Activated naive CD8-positive, alpha-beta T cell treated with anti-CD3 and anti-CD28 coated beads, Interleukin-2, amount 10 ng/mL, durations not matched to agents 7 days and 5 days (primary cell): ENCODE measurements around the gene MXRA7. TPM values are rescaled to one million over a fixed set of nuclear protein-coding genes. Genes with fewer than 3 reads are reported as not detected.

Source experiments
- ATAC-seq: fragments of 150-1000 bp; cut with Tn5 transposase; one replicate; pipeline ENCODE4 v1.10.0; 2021; ENCODE audit warnings: low read depth, moderate library complexity
- POLR2A ChIA-PET: fragments of 350-600 bp; sonication (Branson Sonifier 250); formaldehyde crosslinking; loops from one replicate; lab custom pipeline; 2021; ENCODE audit warnings: antibody characterized with exemption; lab: Charles Lee
- DNase-seq: peaks from one replicate; pipeline ENCODE4 v3.0.0; 2021
- H3K27ac Mint-ChIP-seq: one replicate; pipeline ENCODE4 v1.8.0; 2022; ENCODE audit warnings: mild to moderate bottlenecking, mixed read lengths
- H3K27me3 Mint-ChIP-seq: one replicate; pipeline ENCODE4 v1.8.0; 2022; ENCODE audit warnings: mild to moderate bottlenecking, moderate library complexity, mixed read lengths
- H3K36me3 Mint-ChIP-seq: one replicate; pipeline ENCODE4 v1.8.0; 2021; ENCODE audit warnings: mild to moderate bottlenecking, mixed read lengths
- H3K4me1 Mint-ChIP-seq: one replicate; pipeline ENCODE4 v1.8.0; 2021; ENCODE audit warnings: mixed read lengths
- H3K4me3 Mint-ChIP-seq: one replicate; pipeline ENCODE4 v1.8.0; 2022; ENCODE audit warnings: mild to moderate bottlenecking, moderate library complexity, mixed read lengths
- H3K9me3 Mint-ChIP-seq: one replicate; pipeline ENCODE4 v1.8.0; 2021; ENCODE audit warnings: mixed read lengths
- total RNA-seq, 2 experiments: library from RNA; stranded (reverse); gene quantifications; one replicate each; pipeline ENCODE4 v1.2.3, GENCODE V29; 2021

The MXRA7 gene
- total RNA-seq, 2 experiments from 2014 or later = 34.4 to 37.2 TPM

DNA sequence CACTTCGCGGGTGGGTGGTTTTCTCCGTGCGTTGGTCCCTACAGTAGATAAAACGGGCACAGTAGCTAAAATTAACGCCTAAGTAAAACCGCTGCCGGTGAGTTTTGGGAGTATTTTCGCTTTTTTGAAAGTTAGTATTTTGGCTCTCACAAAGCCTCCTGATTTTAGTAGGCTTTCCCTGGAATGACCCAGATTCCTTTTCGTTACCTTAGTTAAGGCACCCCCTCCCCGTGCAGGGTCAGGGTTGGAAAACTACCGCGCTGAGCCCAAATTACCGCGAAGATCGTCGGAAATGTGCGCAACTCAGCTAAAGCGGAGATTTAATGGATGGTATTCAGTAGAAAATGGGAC lies 38.9 kb downstream of the MXRA7 start:
- Mint-ChIP-seq H3K4me1 (peaks cover 32% of the 10 kb centered on the region), H3K27me3 (peaks cover 2% of the 10 kb centered on the region), H3K4me3 (peak overlapping the region; percentile 89), H3K9me3 (no peaks in the 10 kb centered on the region), H3K36me3 (peaks cover 2% of the 10 kb centered on the region), H3K27ac (peak overlapping the region; percentile 96)
- DNase-seq (no peak), ATAC-seq (no peak)
- POLR2A ChIA-PET = interaction anchor here (0.7 to 2.1 kb wide), 15 partner anchors 10 to 1459 kb away, joined by 3 to 22 read pairs (median 4); partner anchors contain the start of genes JMJD6, METTL23, MFSD11 and TMC8

DNA sequence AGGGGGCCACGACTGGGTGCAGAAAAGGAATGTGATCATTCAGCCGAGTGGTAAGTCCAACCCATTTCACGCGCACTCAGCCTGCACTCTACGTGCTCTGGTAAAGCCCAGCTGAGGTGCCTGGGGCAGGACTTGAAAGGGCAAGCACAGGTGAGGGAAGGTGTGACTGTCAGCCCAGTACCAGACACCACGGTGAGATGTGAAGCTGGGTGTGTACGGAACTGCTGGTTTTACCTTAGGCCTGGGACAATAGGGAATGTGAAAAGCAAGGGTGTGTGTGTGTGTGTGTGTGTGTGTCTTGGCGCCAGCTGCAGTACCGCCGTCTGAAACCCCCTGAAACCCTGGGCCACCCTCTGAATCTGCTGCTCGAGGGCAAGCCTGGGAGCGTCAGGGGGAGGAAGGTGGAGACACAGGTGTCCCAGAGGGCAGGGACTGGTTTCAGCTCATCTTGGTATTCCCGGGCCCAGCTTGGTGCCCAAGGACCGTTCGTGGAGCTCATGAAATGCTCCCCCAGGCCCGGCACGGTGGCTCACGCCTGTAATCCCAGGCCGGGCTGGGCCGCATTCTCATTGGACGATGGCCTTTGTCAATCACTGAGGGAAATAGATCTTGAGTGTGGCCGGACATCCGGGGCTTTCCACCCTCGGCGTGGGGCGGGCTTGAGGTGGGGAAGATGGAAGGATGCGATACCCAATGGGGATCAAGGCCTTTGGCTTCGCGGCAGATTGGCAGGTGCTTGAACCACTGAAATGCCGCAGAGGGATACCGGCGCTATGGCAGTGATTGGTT lies 39.4 kb downstream of the MXRA7 start:
- POLR2A ChIA-PET = interaction anchor here (0.6 to 2.1 kb wide), 16 partner anchors 10 to 1459 kb away, joined by 3 to 22 read pairs (median 4); partner anchors contain the start of genes JMJD6, METTL23, MFSD11 and TMC8
- Mint-ChIP-seq H3K36me3 (peaks cover 2% of the 10 kb centered on the region), H3K27ac (peak overlapping the region; percentile 96), H3K4me1 (peaks cover 32% of the 10 kb centered on the region), H3K4me3 (peak overlapping the region; percentile 89), H3K27me3 (peaks cover 2% of the 10 kb centered on the region), H3K9me3 (no peaks in the 10 kb centered on the region)
- DNase-seq (peak; percentile 97), ATAC-seq (peak; percentile 99)

DNA sequence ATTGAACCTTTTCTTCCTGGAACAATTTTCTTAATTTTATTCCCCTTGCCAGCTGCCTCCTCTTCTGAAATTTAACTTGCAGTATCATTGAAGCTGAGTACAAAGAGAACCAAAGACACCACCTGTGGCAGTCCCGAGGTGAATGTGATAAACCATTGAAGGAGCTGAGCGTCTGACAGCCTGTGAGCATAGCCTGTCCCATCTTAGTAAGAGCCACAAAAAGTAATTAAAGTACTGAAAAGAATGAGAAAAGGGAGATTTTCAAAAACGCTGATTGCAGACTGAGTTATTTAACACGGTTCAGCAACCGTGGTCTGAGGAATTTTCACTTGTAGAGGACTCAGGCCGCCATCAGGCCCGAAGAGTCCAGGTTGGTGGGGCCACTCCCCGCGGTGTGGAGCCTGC lies 40.0 kb downstream of the MXRA7 start:
- Mint-ChIP-seq H3K27ac (peak overlapping the region; percentile 96), H3K9me3 (no peaks in the 10 kb centered on the region), H3K4me3 (peak overlapping the region; percentile 89), H3K4me1 (peaks cover 32% of the 10 kb centered on the region), H3K36me3 (peaks cover 2% of the 10 kb centered on the region), H3K27me3 (peaks cover 2% of the 10 kb centered on the region)
- no peak for ATAC-seq
- no peak for DNase-seq
- POLR2A ChIA-PET = interaction anchor here (0.6 to 2.1 kb wide), 9 partner anchors 9 to 463 kb away, joined by 3 to 22 read pairs (median 6); partner anchors contain the start of genes JMJD6 and METTL23

DNA sequence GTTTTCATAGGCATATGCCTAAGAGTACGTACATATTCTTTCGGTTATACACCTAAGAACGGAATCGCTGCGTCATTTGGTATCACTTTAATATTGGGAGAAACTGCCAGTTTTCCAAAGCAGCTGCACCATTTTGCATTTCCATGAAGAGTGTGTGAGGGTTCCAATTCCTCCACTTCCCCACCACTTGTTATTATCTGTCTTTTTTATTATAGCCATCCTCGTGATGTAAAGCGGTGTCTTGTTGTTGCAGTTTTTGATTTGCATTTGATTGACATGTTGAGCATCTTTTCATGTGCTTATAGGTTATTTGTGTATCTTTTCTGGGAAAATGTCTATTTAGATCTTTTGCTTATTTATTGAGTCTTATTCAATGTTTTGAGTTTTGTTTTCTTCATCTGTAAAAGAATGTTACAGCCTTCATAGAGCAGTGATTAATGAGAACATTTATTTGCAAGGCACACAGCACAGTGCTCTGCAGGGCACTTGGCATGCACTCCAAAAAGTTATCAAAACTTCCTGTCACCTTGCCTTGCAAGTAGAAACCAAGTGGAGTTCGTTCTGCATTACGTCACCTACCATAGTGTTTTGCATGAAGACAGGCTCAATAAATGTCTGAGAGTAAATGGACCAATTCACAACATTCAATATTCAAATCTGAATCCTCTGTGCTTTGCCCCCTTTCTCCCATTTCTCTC lies 40.6 kb downstream of the MXRA7 start:
- no peak for DNase-seq

DNA sequence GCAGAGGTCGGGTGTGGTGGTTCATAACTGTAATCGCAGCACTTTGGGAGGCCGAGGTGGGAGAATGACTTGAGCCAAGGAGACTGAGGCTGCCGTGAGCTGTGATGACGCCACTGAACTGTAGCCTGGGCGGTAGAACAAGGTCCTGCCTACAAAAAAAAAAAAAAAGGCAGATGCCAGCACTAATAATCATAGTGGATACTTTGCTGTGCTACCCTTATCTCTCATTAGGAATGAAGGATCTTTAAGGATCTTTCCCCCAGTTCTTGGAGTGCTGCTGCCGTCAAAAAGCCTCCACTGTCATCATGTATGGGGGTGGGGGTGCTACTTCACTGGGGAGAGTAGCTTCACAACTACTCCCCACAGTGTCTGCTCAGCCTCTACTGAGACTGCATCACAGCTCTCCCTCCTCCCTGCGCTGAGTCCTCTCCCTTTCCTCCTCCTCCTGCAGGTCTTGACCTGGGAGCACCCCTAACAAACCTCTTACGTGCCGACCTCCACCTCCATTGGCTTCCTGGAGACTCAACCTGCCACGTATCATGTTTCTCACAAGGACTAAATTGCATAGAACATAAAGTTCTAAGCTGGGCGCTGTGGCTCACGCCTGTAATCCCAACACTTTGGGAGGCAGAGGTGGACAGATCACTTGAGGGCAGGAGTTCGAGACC lies 42.8 kb downstream of the MXRA7 start:
- Mint-ChIP-seq H3K27me3 (peaks cover 11% of the 10 kb centered on the region), H3K36me3 (peaks cover 2% of the 10 kb centered on the region), H3K27ac (no peak overlapping the region), H3K4me1 (peaks cover 25% of the 10 kb centered on the region), H3K9me3 (no peaks in the 10 kb centered on the region), H3K4me3 (no peak overlapping the region)
- ATAC-seq (no peak), DNase-seq (no peak)
- POLR2A ChIA-PET = interaction anchor here (0.6 kb wide), 1 partner anchor 9 kb away, joined by 4 read pairs; no protein-coding TSS in a partner anchor

More for the DNA sequence above, 40.6 kb downstream of the MXRA7 start:
- no peak for ATAC-seq
- POLR2A ChIA-PET = interaction anchor here (0.6 kb wide), 1 partner anchor 155 kb away, joined by 3 read pairs; no protein-coding TSS in a partner anchor
- peaks cover 2% of the 10 kb centered on the region for H3K36me3 Mint-ChIP-seq
- peak overlapping the region; percentile 96 for H3K27ac Mint-ChIP-seq
- peaks cover 32% of the 10 kb centered on the region for H3K4me1 Mint-ChIP-seq
- peaks cover 2% of the 10 kb centered on the region for H3K27me3 Mint-ChIP-seq
- H3K9me3 Mint-ChIP-seq = no peaks in the 10 kb centered on the region
- H3K4me3 Mint-ChIP-seq = peak overlapping the region; percentile 89

DNA sequence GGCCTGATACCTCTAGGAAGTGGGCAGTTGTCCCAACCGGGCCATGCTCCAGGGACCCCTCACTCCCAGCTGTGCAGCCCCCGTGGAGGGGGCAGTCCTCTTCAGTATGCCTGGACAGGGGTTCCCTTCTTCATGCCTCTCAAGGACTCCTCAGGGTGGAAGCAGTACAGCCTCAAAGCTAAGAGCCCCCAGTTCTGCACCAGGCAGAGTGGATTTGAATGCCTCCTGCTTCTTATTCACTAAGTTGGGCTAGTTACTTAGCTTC lies 43.3 kb downstream of the MXRA7 start:
- peaks cover 11% of the 10 kb centered on the region for H3K27me3 Mint-ChIP-seq
- H3K4me3 Mint-ChIP-seq = no peak overlapping the region
- DNase-seq = no peak
- H3K36me3 Mint-ChIP-seq = peaks cover 2% of the 10 kb centered on the region
- no peak for ATAC-seq
- POLR2A ChIA-PET = interaction anchor here (0.6 kb wide), 1 partner anchor 9 kb away, joined by 4 read pairs; no protein-coding TSS in a partner anchor
- peaks cover 21% of the 10 kb centered on the region for H3K4me1 Mint-ChIP-seq
- H3K27ac Mint-ChIP-seq = no peak overlapping the region
- no peaks in the 10 kb centered on the region for H3K9me3 Mint-ChIP-seq

DNA sequence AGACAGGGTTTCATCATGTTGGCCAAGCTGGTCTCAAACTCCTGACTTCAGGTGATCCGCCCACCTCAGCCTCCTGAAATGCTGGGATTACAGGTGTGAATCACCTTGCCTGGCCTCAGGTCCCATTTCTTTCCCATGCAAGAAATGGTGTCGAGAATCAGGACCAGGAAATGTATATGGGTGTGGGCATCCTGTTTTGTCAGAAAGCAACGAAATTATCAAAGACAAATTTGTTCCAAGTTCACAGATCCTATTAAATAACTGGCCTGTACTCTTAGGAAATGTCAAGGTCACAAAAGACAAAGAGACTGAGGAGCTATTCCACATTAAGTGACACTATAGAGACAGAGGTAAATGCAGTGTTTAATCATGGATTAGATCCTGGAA lies 50.1 kb downstream of the MXRA7 start:
- Mint-ChIP-seq H3K9me3 (no peaks in the 10 kb centered on the region), H3K27ac (no peak overlapping the region), H3K36me3 (no peaks in the 10 kb centered on the region), H3K27me3 (peaks cover 9% of the 10 kb centered on the region), H3K4me3 (no peak overlapping the region), H3K4me1 (peaks cover 18% of the 10 kb centered on the region)
- ATAC-seq = no peak
- POLR2A ChIA-PET = no interaction called here
- DNase-seq = no peak

DNA sequence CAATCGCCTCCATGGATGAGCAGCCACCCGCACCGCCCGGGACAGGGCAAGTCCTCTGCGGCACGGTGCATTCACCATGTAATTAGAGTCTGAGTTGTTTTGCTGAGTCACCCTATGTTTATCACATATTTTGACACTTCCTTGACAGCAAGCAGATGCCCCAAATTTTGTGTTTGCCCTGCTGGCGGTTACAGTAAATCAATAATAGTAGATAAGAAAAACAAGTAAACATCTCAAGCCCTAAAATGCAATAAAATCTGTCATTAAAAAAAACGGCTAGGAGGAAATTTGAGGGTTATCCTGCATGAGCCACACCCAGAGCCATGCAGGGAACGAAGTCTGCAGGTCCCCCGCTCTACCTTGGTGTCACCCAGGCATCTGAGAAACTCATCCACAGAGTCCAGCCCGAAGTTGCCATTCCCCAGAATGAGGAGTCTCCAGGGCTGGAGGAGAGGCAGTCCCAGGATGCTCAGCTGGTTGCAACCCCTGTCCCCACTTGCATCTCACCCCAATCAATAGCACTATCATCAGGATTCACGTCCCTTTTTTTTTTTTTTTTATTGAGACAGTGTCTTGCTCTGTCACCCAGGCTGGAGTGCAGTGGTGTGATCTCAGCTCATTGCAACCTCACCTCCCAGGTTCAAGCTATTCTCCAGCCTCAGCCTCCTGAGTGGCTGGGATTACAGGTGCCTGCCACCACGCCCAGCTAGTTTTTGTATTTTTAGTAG lies 50.7 kb downstream of the MXRA7 start:
- Mint-ChIP-seq H3K36me3 (no peaks in the 10 kb centered on the region), H3K4me3 (no peak overlapping the region), H3K27me3 (peaks cover 9% of the 10 kb centered on the region), H3K4me1 (peaks cover 18% of the 10 kb centered on the region), H3K9me3 (no peaks in the 10 kb centered on the region), H3K27ac (peak overlapping the region; percentile 51)
- POLR2A ChIA-PET = no interaction called here
- ATAC-seq = no peak
- no peak for DNase-seq

DNA sequence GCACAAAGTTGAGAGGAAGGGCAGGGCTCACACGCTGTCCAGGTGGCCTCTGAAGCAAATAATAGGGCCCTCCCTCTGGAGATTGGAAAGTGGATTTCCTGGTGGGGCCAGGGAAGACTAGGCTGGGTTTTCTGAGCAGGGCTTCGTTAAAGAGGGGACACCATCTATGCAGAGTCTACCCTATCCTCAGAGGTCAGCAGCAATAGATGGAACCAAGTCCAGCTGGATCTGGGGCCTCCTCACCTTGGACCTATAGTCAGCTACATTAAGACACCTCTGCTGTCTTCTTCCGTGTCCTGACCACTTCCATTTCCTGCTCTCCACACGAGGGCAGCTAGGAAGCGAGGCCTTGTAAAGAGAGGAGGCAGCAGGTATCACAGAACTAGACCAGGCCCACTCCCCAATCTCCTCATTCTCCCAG lies 52.5 kb downstream of the MXRA7 start:
- Mint-ChIP-seq H3K36me3 (no peaks in the 10 kb centered on the region), H3K9me3 (no peaks in the 10 kb centered on the region), H3K4me1 (peaks cover 19% of the 10 kb centered on the region), H3K27me3 (no peaks in the 10 kb centered on the region), H3K4me3 (no peak overlapping the region), H3K27ac (peak overlapping the region; percentile 57)
- peak; percentile 61 for ATAC-seq
- POLR2A ChIA-PET = interaction anchor here (1.0 to 1.1 kb wide), 4 partner anchors 14 to 46 kb away, joined by 3 to 13 read pairs (median 4); no protein-coding TSS in a partner anchor
- DNase-seq = no peak

DNA sequence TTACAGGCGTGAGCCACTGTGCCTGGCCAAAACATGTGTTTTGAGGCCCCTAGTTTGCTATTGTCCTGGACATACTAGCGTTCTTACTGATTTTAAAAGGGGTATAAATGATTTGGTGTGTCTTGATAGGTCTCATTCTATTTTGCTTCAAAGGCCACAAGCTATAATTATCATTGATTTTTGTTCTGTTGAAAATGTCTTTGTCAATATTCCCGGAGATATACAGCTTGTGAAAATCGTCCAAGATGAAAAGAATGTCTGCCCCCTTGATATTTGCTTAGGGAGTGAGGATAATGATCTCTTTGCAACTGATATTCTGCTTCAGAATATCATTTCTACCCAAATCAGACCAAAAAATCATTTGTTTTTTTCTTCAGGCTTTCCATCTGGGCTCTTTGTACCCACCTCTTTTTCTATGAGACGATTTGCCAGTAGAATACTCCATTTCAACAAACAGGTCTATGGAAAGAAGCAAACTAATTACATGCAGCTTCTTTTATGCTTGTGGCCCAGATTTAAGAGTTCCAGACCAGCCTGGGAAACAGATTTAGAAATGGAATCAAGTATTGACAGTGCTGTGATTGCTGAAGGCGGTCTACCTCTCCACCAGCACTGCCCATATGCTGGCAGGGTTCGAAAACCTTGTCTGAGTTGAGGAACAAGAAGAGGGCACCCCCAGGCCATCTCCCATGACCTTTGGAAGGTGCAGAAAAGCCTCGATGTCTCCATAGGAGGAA lies 53.1 kb downstream of the MXRA7 start:
- no peak for ATAC-seq
- H3K27ac Mint-ChIP-seq = no peak overlapping the region
- H3K4me3 Mint-ChIP-seq = no peak overlapping the region
- POLR2A ChIA-PET = interaction anchor here (1.0 to 1.1 kb wide), 4 partner anchors 14 to 46 kb away, joined by 3 to 13 read pairs (median 4); no protein-coding TSS in a partner anchor
- no peaks in the 10 kb centered on the region for H3K27me3 Mint-ChIP-seq
- no peak for DNase-seq
- peaks cover 19% of the 10 kb centered on the region for H3K4me1 Mint-ChIP-seq
- H3K9me3 Mint-ChIP-seq = no peaks in the 10 kb centered on the region
- H3K36me3 Mint-ChIP-seq = no peaks in the 10 kb centered on the region

DNA sequence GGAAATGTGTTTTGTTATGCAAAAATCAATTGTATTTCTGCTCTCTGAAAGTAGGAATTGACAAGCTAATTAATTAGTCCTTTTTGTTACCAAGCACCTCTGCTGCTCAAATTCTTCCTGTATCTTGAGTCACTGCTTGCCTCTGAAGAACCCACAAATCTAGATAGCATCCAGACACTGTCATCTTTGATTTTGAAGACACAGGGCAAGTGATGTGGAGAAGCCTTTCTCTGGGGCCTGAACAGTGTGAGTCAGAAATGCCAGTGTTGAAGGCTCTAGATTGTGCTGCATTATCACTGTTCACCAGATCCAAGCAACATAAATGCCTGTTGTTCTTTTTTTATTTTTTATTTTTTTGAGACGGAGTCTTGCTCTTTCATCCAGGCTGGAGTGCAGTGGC lies 56.4 kb downstream of the MXRA7 start:
- Mint-ChIP-seq H3K4me1 (peaks cover 11% of the 10 kb centered on the region), H3K4me3 (no peak overlapping the region), H3K9me3 (no peaks in the 10 kb centered on the region), H3K36me3 (no peaks in the 10 kb centered on the region), H3K27me3 (peaks cover 6% of the 10 kb centered on the region), H3K27ac (no peak overlapping the region)
- POLR2A ChIA-PET = no interaction called here
- DNase-seq = no peak
- ATAC-seq = no peak

DNA sequence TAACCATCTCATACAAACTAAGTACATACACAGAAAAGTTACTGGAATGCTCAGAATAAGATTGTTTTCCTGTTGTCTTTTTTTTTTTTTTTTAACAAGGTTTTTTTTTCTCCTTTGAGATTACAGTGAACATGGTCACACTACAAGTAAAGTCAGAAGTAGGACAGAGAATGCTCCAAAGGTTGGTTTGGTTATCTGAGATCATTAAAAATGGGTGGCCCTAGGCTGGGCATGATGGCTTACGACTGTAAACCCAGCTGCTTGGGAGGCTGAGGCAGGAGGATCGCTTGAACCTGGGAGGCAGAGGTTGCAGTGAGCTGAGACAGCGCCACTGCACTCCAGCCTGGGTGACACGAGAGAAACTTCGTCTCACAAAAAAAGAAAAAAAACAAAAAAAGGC lies 60.3 kb downstream of the MXRA7 start:
- POLR2A ChIA-PET = no interaction called here
- H3K27ac Mint-ChIP-seq = no peak overlapping the region
- H3K27me3 Mint-ChIP-seq = peaks cover 19% of the 10 kb centered on the region
- ATAC-seq (no peak), DNase-seq (no peak)
- H3K36me3 Mint-ChIP-seq = no peaks in the 10 kb centered on the region
- peaks cover 4% of the 10 kb centered on the region for H3K4me1 Mint-ChIP-seq
- H3K4me3 Mint-ChIP-seq = no peak overlapping the region
- H3K9me3 Mint-ChIP-seq = peaks cover 4% of the 10 kb centered on the region
